ENCODE data around the gene LRRC61.

Gene LRRC61

DNA sequence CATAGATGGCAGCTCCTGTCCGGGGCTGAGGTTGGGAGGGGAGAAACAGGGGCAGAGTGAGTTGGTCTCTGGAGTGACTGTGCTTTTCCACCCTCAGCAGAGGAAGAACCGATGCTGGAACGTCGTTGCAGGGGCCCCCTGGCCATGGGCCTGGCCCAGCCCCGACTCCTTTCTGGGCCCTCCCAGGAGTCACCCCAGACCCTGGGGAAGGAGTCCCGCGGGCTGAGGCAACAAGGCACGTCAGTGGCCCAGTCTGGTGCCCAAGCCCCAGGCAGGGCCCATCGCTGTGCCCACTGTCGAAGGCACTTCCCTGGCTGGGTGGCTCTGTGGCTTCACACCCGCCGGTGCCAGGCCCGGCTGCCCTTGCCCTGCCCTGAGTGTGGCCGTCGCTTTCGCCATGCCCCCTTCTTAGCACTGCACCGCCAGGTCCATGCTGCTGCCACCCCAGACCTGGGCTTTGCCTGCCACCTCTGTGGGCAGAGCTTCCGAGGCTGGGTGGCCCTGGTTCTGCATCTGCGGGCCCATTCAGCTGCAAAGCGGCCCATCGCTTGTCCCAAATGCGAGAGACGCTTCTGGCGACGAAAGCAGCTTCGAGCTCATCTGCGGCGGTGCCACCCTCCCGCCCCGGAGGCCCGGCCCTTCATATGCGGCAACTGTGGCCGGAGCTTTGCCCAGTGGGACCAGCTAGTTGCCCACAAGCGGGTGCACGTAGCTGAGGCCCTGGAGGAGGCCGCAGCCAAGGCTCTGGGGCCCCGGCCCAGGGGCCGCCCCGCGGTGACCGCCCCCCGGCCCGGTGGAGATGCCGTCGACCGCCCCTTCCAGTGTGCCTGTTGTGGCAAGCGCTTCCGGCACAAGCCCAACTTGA is 48.2 kb downstream of the LRRC61 start:
- no peak overlapping the region for H3K4me3 ChIP-seq (ENCODE audit: low read depth, low read length)
- no peak for DNase-seq (ENCODE audit: low read depth)
- TF ChIP-seq, protein P1, sequence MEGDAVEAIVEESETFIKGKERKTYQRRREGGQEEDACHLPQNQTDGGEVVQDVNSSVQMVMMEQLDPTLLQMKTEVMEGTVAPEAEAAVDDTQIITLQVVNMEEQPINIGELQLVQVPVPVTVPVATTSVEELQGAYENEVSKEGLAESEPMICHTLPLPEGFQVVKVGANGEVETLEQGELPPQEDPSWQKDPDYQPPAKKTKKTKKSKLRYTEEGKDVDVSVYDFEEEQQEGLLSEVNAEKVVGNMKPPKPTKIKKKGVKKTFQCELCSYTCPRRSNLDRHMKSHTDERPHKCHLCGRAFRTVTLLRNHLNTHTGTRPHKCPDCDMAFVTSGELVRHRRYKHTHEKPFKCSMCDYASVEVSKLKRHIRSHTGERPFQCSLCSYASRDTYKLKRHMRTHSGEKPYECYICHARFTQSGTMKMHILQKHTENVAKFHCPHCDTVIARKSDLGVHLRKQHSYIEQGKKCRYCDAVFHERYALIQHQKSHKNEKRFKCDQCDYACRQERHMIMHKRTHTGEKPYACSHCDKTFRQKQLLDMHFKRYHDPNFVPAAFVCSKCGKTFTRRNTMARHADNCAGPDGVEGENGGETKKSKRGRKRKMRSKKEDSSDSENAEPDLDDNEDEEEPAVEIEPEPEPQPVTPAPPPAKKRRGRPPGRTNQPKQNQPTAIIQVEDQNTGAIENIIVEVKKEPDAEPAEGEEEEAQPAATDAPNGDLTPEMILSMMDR (IDR thresholded peaks at IDR 0.05; ENCODE audit: control insufficient read depth, extremely low read depth, insufficient read depth): no peak

DNA sequence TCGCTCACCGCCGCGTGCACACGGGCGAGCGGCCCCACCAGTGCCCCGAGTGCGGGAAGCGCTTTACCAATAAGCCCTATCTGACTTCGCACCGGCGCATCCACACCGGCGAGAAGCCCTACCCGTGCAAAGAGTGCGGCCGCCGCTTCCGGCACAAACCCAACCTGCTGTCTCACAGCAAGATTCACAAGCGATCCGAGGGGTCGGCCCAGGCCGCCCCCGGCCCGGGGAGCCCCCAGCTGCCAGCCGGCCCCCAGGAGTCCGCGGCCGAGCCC is 48.8 kb downstream of the LRRC61 start:
- DNase-seq (ENCODE audit: low read depth): no peak
- TF ChIP-seq, protein P1 (IDR thresholded peaks at IDR 0.05; ENCODE audit: control insufficient read depth, extremely low read depth, insufficient read depth): no peak
- H3K4me3 ChIP-seq (ENCODE audit: low read depth, low read length): no peak overlapping the region

DNA sequence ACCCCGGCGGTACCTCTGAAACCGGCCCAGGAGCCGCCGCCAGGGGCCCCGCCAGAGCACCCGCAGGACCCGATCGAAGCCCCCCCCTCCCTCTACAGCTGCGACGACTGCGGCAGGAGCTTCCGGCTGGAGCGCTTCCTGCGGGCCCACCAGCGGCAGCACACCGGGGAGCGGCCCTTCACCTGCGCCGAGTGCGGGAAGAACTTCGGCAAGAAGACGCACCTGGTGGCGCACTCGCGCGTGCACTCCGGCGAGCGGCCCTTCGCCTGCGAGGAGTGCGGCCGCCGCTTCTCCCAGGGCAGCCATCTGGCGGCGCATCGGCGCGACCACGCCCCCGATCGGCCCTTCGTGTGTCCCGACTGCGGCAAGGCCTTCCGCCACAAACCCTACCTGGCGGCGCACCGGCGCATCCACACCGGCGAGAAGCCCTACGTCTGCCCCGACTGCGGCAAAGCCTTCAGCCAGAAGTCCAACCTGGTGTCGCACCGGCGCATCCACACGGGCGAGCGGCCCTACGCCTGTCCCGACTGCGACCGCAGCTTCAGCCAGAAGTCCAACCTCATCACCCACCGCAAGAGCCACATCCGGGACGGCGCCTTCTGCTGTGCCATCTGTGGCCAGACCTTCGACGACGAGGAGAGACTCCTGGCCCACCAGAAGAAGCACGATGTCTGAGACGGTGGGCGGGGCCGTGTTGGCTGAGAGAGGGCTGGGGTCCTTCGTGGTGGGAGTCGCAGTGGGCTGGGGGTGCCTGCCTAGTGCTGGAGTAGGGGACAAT is 49.3 kb downstream of the LRRC61 start:
- H3K4me3 ChIP-seq (ENCODE audit: low read depth, low read length): peak overlapping the region; percentile 21
- DNase-seq (ENCODE audit: low read depth): no peak
- TF ChIP-seq, protein P1 (IDR thresholded peaks at IDR 0.05; ENCODE audit: control insufficient read depth, extremely low read depth, insufficient read depth): no peak

DNA sequence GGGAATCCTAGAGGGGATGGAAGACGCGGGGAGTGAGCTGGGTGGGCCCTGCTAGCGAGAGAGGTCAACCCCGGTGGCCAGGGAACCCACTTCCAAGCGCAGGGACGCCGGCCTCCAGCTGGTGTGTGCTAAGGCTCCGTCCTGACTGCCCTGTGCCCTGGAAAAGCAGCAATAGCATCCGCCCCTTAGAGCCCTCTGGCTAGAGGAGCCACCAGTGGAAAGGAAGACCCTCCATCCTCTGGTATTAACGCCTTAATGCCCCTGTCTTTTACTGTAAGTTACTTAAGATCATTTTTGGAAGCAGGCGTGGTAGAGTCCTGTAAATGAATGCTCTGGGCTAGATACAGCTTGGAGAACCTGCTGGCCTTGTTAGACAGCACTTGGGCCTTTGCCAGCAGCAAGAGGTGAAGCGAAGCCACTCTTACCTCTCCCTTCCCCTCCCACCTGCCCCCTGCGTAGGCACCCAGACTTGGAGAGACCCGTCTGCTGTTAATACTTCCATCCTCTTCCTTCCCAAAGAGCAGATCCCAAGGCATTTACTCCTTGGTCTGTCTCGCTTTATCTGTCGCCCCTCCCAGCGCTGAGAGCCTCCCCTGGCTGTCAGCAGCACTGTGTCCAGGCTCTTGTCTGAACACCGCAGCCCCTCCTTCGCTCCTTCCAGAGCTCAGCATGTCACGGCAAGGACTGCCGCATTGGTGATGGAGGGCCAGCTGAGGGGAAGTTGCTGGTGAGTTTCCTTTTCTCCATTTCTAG is 50.1 kb downstream of the LRRC61 start:
- peak overlapping the region; percentile 21 for H3K4me3 ChIP-seq (ENCODE audit: low read depth, low read length)
- no peak for DNase-seq (ENCODE audit: low read depth)
- TF ChIP-seq, protein P1 (IDR thresholded peaks at IDR 0.05; ENCODE audit: control insufficient read depth, extremely low read depth, insufficient read depth): no peak

DNA sequence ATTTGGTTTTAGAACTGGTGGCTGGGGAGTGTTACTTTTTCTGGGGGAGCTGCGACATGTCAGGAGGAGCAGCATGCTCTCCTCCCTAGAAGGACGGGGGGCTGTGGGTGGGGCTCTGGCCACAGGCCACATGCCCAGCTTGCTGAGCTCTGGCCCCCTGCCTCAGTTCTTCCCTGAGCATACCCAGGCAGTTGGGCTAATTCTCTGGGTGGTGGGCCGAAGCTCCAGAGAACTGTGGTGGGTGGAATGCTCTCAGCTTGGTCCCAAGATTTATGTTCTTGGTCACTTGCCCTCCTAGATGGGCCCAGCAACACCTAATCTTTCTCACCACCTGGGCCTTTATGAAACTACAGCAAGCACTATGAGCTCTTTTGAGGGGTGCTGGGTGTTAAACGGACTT is 50.9 kb downstream of the LRRC61 start:
- TF ChIP-seq, protein P1 (IDR thresholded peaks at IDR 0.05; ENCODE audit: control insufficient read depth, extremely low read depth, insufficient read depth): no peak
- no peak overlapping the region for H3K4me3 ChIP-seq (ENCODE audit: low read depth, low read length)
- no peak for DNase-seq (ENCODE audit: low read depth)

DNA sequence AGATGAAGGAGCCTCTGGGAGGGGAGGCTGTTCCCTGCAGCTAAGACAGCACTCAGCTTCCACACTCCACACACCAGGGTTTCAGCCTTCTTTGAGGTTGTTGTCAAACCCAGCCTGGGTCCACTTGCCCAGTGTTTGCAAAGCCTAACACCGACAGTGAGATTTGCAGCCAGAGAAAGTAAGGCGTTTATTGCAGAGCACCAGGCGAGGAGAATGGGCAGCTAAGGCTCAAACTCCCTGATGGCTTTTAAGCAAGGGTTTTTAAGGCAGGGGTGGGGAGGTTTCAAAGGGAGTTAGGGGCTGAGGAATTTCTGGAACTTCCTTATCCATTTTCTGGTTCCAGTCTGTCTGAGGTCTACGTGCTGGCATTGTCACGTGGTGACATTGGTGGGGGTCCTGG is 51.3 kb downstream of the LRRC61 start:
- TF ChIP-seq, protein P1 (IDR thresholded peaks at IDR 0.05; ENCODE audit: control insufficient read depth, extremely low read depth, insufficient read depth): no peak
- DNase-seq (ENCODE audit: low read depth): no peak
- no peak overlapping the region for H3K4me3 ChIP-seq (ENCODE audit: low read depth, low read length)
